Measurements from ENCODE around the gene COX4I2.

GRCh38 chr20:31605902-31606803 is 31.6 kb upstream of the COX4I2 start:
- peak; percentile 29 for TF ChIP-seq EZH2 (IDR thresholded peaks at IDR 0.05; ENCODE audit: borderline replicate concordance, low read depth, low read length, severe bottlenecking)
- TF ChIP-seq CTCF (IDR thresholded peaks at IDR 0.05; ENCODE audit: borderline replicate concordance, extremely low read depth, low read length, poor library complexity, severe bottlenecking), result no peak

Data from DND-41 (cell line).